Endothelial cell of umbilical vein (primary cell): ENCODE data around the gene S100A9. TPM values are rescaled to one million over a fixed set of nuclear protein-coding genes. Genes with fewer than 3 reads are reported as not detected.

ENCODE experiments used
- BruUV-seq: library from RNA; stranded (reverse); fragments of 400-500 nt; replicated peaks from 2 replicates; lab custom pipeline; 2021; lab: Mats Ljungman, UMichigan
- CTCF ChIA-PET: fragments of 300-600, 350-600 bp; sonication (Branson Sonifier 250); formaldehyde crosslinking; loops from one replicate; lab custom pipeline; 2021; ENCODE audit warnings: antibody characterized with exemption, inconsistent platforms; lab: Charles Lee
- POLR2A ChIA-PET: fragments of 300-600, 350-600 bp; sonication (Branson Sonifier 250); formaldehyde crosslinking; loops from one replicate; lab custom pipeline; 2021; ENCODE audit warnings: antibody characterized with exemption, inconsistent platforms; lab: Charles Lee
- DNase-seq: peaks from one replicate; pipeline ENCODE4 v3.0.0-alpha.2; 2011; ENCODE audit warnings: low read depth, low spot score
- FAIRE-seq: peaks from 2 replicates; lab custom pipeline; 2011; peaks lifted over from hg19 to GRCh38; lab: Jason Lieb, UNC
- H2AFZ ChIP-seq: 2 replicates; pipeline ENCODE4 v1.6.0; 2012; ENCODE audit warnings: low read depth, low read length, control low read depth, inconsistent platforms
- H3K27ac ChIP-seq: 2 replicates; pipeline ENCODE4 v1.5.1; 2011; ENCODE audit warnings: low read depth, mild to moderate bottlenecking, control low read depth, low read length, moderate library complexity; ENCODE audit not compliant: insufficient read depth
- H3K27me3 ChIP-seq, 2 experiments: 2 replicates each; pipeline versions ENCODE4 v1.6.0 to v1.6.1; 2011; ENCODE audit warnings: low read length in 2 of 2, mixed read lengths in 1 of 2; ENCODE audit not compliant: control insufficient read depth in 2 of 2, insufficient read depth in 2 of 2
- H3K36me3 ChIP-seq, 2 experiments: 2 replicates in 1 of 2; 3 replicates in 1 of 2; pipeline ENCODE4 v1.5.1; 2011; ENCODE audit warnings: low read length in 2 of 2, mild to moderate bottlenecking in 1 of 2, moderate library complexity in 1 of 2; ENCODE audit not compliant: control insufficient read depth in 2 of 2, insufficient read depth in 2 of 2; ENCODE audit errors: extremely low read depth in 1 of 2
- H3K4me1 ChIP-seq: 3 replicates; pipeline ENCODE4 v1.5.1; 2011; ENCODE audit warnings: mild to moderate bottlenecking, low read length; ENCODE audit not compliant: control insufficient read depth, insufficient read depth; ENCODE audit errors: extremely low read depth
- H3K4me2 ChIP-seq: 2 replicates; pipeline ENCODE4 v1.6.1; 2011; ENCODE audit warnings: low read length, control low read depth, mixed read lengths; ENCODE audit not compliant: insufficient read depth
- H3K4me3 ChIP-seq, 3 experiments: fragments of 200-600 bp in 1 of 3; sonication (generic), shearing (Covaris generic) in 1 of 3; replicated peaks in 1 of 3; 2 replicates each; pipeline ENCODE4 v1.5.1; 2011 to 2016; ENCODE audit warnings: control low read depth in 3 of 3, low read length in 3 of 3, mild to moderate bottlenecking in 2 of 3, inconsistent platforms in 1 of 3, low read depth in 1 of 3, moderate library complexity in 1 of 3; ENCODE audit not compliant: insufficient read depth in 1 of 3
- H3K79me2 ChIP-seq: 2 replicates; pipeline ENCODE4 v1.6.0; 2012; ENCODE audit warnings: low read length, inconsistent platforms; ENCODE audit not compliant: control insufficient read depth, insufficient read depth
- H3K9ac ChIP-seq: replicated peaks from 2 replicates; pipeline ENCODE3; 2011; ENCODE audit warnings: low read length, control low read depth; ENCODE audit not compliant: insufficient read depth; ENCODE audit errors: extremely low read depth
- H3K9me1 ChIP-seq: replicated peaks from 3 replicates; pipeline ENCODE4 v1.6.0; 2011; ENCODE audit warnings: mild to moderate bottlenecking, low read length; ENCODE audit not compliant: control insufficient read depth, insufficient read depth; ENCODE audit errors: extremely low read depth
- H3K9me3 ChIP-seq: replicated peaks from 2 replicates; pipeline ENCODE4 v1.5.1; 2012; ENCODE audit warnings: low read length, inconsistent platforms; ENCODE audit not compliant: control insufficient read depth, insufficient read depth
- H4K20me1 ChIP-seq: replicated peaks from 2 replicates; pipeline ENCODE3; 2011; ENCODE audit warnings: mild to moderate bottlenecking, low read length; ENCODE audit not compliant: control insufficient read depth, insufficient read depth; ENCODE audit errors: extremely low read depth
- EZH2 ChIP-seq: IDR thresholded peaks from 2 replicates; pipeline ENCODE4 v1.6.1; 2012; ENCODE audit warnings: borderline replicate concordance, low read depth, mild to moderate bottlenecking, moderate library complexity, low read length, inconsistent platforms; ENCODE audit not compliant: severe bottlenecking
- FOS ChIP-seq: IDR thresholded peaks from 2 replicates; pipeline ENCODE4 v1.6.1; 2011; ENCODE audit warnings: mild to moderate bottlenecking, low read length, moderate library complexity, borderline replicate concordance; ENCODE audit not compliant: insufficient read depth
- GATA2 ChIP-seq: IDR thresholded peaks from 2 replicates; pipeline ENCODE4 v1.7.0; 2011; ENCODE audit warnings: low read depth, mild to moderate bottlenecking, moderate library complexity, mixed read lengths, low read length; ENCODE audit not compliant: insufficient read length, insufficient read depth
- JUN ChIP-seq: IDR thresholded peaks from 2 replicates; pipeline ENCODE4 v1.6.1; 2011; ENCODE audit warnings: borderline replicate concordance, low read depth; ENCODE audit not compliant: insufficient read length, insufficient read depth
- MAX ChIP-seq: IDR thresholded peaks from 2 replicates; pipeline ENCODE4 v1.6.1; 2011; ENCODE audit not compliant: insufficient read depth, insufficient read length
- MYC ChIP-seq: IDR thresholded peaks from one replicate; pipeline ENCODE4 v1.6.1; 2011; ENCODE audit warnings: mild to moderate bottlenecking, low read depth, low read length
- POLR2A ChIP-seq: IDR thresholded peaks from 2 replicates; pipeline ENCODE4 v1.6.1; 2012; ENCODE audit warnings: low read depth, mild to moderate bottlenecking, control low read depth, low read length
- POLR2AphosphoS5 ChIP-seq: IDR thresholded peaks from 2 replicates; pipeline ENCODE4 v1.6.1; 2012; ENCODE audit warnings: low read depth, mild to moderate bottlenecking, control low read depth, low read length, moderate library complexity; ENCODE audit not compliant: insufficient read depth
- dilution Hi-C: fragments of 300-500 bp; cut with MboI; formaldehyde crosslinking; loops from one replicate; pipeline ENCODE4 v1.15.0; 2019; ENCODE audit warnings: low sequenced_read_pairs; ENCODE audit not compliant: extremely low pct_ligation_motif_present
- intact Hi-C: fragments of 100-400 bp; cut with micrococcal nuclease; formaldehyde crosslinking; loops from one replicate; pipeline ENCODE4 v1.10.0; 2022
- polyA plus RNA-seq, 4 experiments: library from polyadenylated mRNA; depleted of rRNA in 3 of 4; stranded (reverse) in 3 of 4; unstranded in 1 of 4; fragments of >200 nt; gene quantifications; 2 replicates each; pipeline versions ENCODE4 v1.2.1 to v1.2.3, GENCODE V29; 2011 to 2012; ENCODE audit warnings: missing spikeins in 1 of 4
- total RNA-seq: library from RNA; stranded (reverse); gene quantifications from 2 replicates; pipeline ENCODE4 v1.2.3, GENCODE V29; 2021
- TF ChIP-seq, protein P1 (sequence below), 2 donors: IDR thresholded peaks; 1 replicate in 1 of 2; 2 replicates in 1 of 2; pipeline ENCODE4 v1.5.1; 2011; ENCODE audit warnings: low read length in 2 of 2, mild to moderate bottlenecking in 2 of 2, moderate library complexity in 2 of 2, control low read depth in 1 of 2, inconsistent platforms in 1 of 2, low read depth in 1 of 2; ENCODE audit not compliant: insufficient read depth in 1 of 2; ENCODE audit errors: extremely low read depth in 1 of 2

Gene S100A9
- total and polyA plus RNA-seq, 2 donors (not counting 3 experiments of a cell fraction or from before 2014, with no cell fraction given) = not detected

DNA sequence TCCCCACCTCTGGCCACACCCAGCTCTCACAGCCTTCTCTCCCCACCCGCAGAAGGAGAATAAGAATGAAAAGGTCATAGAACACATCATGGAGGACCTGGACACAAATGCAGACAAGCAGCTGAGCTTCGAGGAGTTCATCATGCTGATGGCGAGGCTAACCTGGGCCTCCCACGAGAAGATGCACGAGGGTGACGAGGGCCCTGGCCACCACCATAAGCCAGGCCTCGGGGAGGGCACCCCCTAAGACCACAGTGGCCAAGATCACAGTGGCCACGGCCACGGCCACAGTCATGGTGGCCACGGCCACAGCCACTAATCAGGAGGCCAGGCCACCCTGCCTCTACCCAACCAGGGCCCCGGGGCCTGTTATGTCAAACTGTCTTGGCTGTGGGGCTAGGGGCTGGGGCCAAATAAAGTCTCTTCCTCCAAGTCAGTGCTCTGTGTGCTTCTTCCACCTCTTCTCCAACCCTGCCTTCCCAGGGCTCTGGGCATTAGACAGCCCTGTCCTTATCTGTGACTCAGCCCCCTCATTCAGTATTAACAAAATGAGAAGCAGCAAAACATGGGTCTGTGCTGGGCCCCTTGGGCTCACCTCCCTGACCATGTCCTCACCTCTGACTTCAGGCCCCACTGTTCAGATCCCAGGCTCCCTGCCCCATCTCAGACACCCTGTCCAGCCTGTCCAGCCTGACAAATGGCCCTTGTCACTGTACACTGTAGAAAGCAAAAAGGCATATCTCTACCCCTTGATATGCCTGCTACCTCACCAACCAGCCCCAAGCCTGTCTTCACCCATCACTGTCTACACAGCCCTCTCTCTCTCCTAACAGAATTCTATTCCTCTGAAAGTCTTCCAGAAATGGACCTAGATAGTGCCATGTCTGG, 3.2 kb downstream of the S100A9 start:
- Histone ChIP-seq H2AFZ (no peak overlapping the region), H3K4me1 (no peaks in the 10 kb centered on the region), H3K27me3 (no peaks in the 10 kb centered on the region), H3K9ac (no peak overlapping the region), H3K27ac (no peak overlapping the region), H3K4me2 (no peak overlapping the region), H3K4me3 (no peak overlapping the region), H3K9me1 (no peaks in the 10 kb centered on the region), H3K36me3 (no peaks in the 10 kb centered on the region), H4K20me1 (no peaks in the 10 kb centered on the region), H3K79me2 (no peaks in the 10 kb centered on the region), H3K9me3 (no peaks in the 10 kb centered on the region)
- no peak for FAIRE-seq
- intact Hi-C loops = no loop called here
- TF ChIP-seq EZH2 = no peak
- no peak for TF ChIP-seq MYC
- no peak for TF ChIP-seq POLR2AphosphoS5
- no peak for TF ChIP-seq POLR2A
- TF ChIP-seq, protein P1, sequence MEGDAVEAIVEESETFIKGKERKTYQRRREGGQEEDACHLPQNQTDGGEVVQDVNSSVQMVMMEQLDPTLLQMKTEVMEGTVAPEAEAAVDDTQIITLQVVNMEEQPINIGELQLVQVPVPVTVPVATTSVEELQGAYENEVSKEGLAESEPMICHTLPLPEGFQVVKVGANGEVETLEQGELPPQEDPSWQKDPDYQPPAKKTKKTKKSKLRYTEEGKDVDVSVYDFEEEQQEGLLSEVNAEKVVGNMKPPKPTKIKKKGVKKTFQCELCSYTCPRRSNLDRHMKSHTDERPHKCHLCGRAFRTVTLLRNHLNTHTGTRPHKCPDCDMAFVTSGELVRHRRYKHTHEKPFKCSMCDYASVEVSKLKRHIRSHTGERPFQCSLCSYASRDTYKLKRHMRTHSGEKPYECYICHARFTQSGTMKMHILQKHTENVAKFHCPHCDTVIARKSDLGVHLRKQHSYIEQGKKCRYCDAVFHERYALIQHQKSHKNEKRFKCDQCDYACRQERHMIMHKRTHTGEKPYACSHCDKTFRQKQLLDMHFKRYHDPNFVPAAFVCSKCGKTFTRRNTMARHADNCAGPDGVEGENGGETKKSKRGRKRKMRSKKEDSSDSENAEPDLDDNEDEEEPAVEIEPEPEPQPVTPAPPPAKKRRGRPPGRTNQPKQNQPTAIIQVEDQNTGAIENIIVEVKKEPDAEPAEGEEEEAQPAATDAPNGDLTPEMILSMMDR (IDR thresholded peaks at IDR 0.05; ENCODE audit: extremely low read depth in 1 of 2, insufficient read depth in 1 of 2, low read depth in 1 of 2, low read length in 2 of 2) = no peak
- no peak for TF ChIP-seq FOS
- no peak for TF ChIP-seq MAX
- no peak for TF ChIP-seq JUN
- no peak for TF ChIP-seq GATA2
- ChIA-PET POLR2A (no interaction called here), CTCF (interaction anchor here (0.8 to 13.2 kb wide), 4 partner anchors 8 to 149 kb away, joined by 3 to 331 read pairs (median 6); no protein-coding TSS in a partner anchor)
- BruUV-seq = no TSS peak
- no peak for DNase-seq
- dilution Hi-C loops = no loop called here
